Panc1 (cell line): ENCODE data around the gene PAQR4. TPM values are rescaled to one million over a fixed set of nuclear protein-coding genes. Genes with fewer than 3 reads are reported as not detected.

Experiments used
- ATAC-seq: fragments of 200-7000 bp; cut with Tn5 transposase; 2 replicates; pipeline ENCODE4 v1.9.1; 2020; ENCODE audit warnings: mild to moderate bottlenecking, moderate library complexity
- Bru-seq: library from RNA; stranded (reverse); fragments of 400-500 nt; gene quantifications from one replicate; lab custom pipeline; 2021; lab: Mats Ljungman, UMichigan
- BruChase-seq, 2 experiments: library from RNA; stranded (reverse); fragments of 400-500 nt; gene quantifications; one replicate each; lab custom pipeline; 2021; lab: Mats Ljungman, UMichigan
- BruUV-seq: library from RNA; stranded (reverse); fragments of 400-500 nt; replicated peaks from 2 replicates; lab custom pipeline; 2021; lab: Mats Ljungman, UMichigan
- CTCF ChIA-PET: fragments of 300-600 bp; sonication (Branson Sonifier 250); formaldehyde crosslinking; loops from one replicate; lab custom pipeline; 2022; ENCODE audit warnings: antibody characterized with exemption; lab: Charles Lee
- POLR2A ChIA-PET: fragments of 300-600 bp; sonication (Branson Sonifier 250); formaldehyde crosslinking; loops from one replicate; lab custom pipeline; 2022; ENCODE audit warnings: antibody characterized with exemption; lab: Charles Lee
- DNase-seq: peaks from one replicate; pipeline ENCODE4 v3.0.0-alpha.2; 2010; ENCODE audit warnings: low read depth, low spot score
- H3K27ac ChIP-seq: 2 replicates; pipeline ENCODE4 v1.5.1; 2011; ENCODE audit warnings: mild to moderate bottlenecking, low read length, inconsistent platforms
- H3K27me3 ChIP-seq: fragments of 200-500 bp; sonication (Bioruptor generic); 2 replicates; pipeline ENCODE4 v1.6.0; 2014; ENCODE audit warnings: low read length, inconsistent platforms; ENCODE audit not compliant: control insufficient read depth, insufficient read depth
- H3K36me3 ChIP-seq: fragments of 200-500 bp; sonication (Bioruptor generic); 2 replicates; pipeline ENCODE4 v1.5.1; 2014; ENCODE audit warnings: inconsistent platforms, mild to moderate bottlenecking, low read length, moderate library complexity; ENCODE audit not compliant: control insufficient read depth, insufficient read depth
- H3K4me1 ChIP-seq: 2 replicates; pipeline ENCODE4 v1.5.1; 2011; ENCODE audit warnings: inconsistent platforms, mild to moderate bottlenecking, low read length, moderate library complexity; ENCODE audit not compliant: control insufficient read depth, insufficient read depth
- H3K4me3 ChIP-seq, 2 experiments: 2 replicates each; pipeline ENCODE4 v1.5.1; 2011 to 2012; ENCODE audit warnings: low read depth in 2 of 2, low read length in 2 of 2, mild to moderate bottlenecking in 2 of 2, inconsistent platforms in 1 of 2, moderate library complexity in 1 of 2
- H3K9me3 ChIP-seq: fragments of 200-500 bp; sonication (Bioruptor generic); 2 replicates; pipeline ENCODE4 v1.5.1; 2014; ENCODE audit warnings: low read depth, mild to moderate bottlenecking, inconsistent platforms, low read length, moderate library complexity; ENCODE audit not compliant: control insufficient read depth, insufficient read depth
- CTCF ChIP-seq: fragments of 450-650 bp; IDR thresholded peaks from 2 replicates; pipeline ENCODE4 v1.5.1; 2017; ENCODE audit warnings: mild to moderate bottlenecking
- POLR2AphosphoS5 ChIP-seq: IDR thresholded peaks from 2 replicates; pipeline ENCODE4 v1.6.1; 2012; ENCODE audit warnings: mild to moderate bottlenecking, low read depth, low read length, moderate library complexity
- REST ChIP-seq, 2 experiments: IDR thresholded peaks; 2 replicates each; pipeline ENCODE4 v1.6.1; 2011 to 2012; ENCODE audit warnings: low read depth in 2 of 2, control low read depth in 1 of 2, low read length in 1 of 2, mild to moderate bottlenecking in 1 of 2, moderate library complexity in 1 of 2; ENCODE audit not compliant: insufficient read depth in 1 of 2
- SIN3A ChIP-seq: IDR thresholded peaks from 2 replicates; pipeline ENCODE4 v1.6.1; 2012; ENCODE audit warnings: low read depth, mild to moderate bottlenecking, low read length, moderate library complexity, borderline replicate concordance; ENCODE audit not compliant: insufficient read depth
- TCF7L2 ChIP-seq: IDR thresholded peaks from 2 replicates; pipeline ENCODE4 v1.6.1; 2011; ENCODE audit warnings: mild to moderate bottlenecking, low read depth, low read length, inconsistent platforms
- in situ Hi-C: cut with HindIII; loops from 2 replicates; pipeline ENCODE4 v1.10.0; 2016; ENCODE audit warnings: low sequenced_read_pairs, low pct_unique_long_range_greater_than_20kb
- intact Hi-C: fragments of 100-400 bp; cut with micrococcal nuclease; formaldehyde crosslinking; loops from one replicate; pipeline ENCODE4 v1.10.0; 2022; ENCODE audit not compliant: unreplicated experiment
- long read RNA-seq: library from polyadenylated mRNA; unstranded; transcript quantifications from one replicate; pipeline ENCODE4 v2.0.0, GENCODE V29; 2021; ENCODE audit not compliant: unreplicated experiment
- polyA plus RNA-seq: library from polyadenylated mRNA; unstranded; fragments of >200 nt; gene quantifications from one replicate; pipeline ENCODE4 v1.2.1, GENCODE V29; 2012; ENCODE audit warnings: missing spikeins; ENCODE audit not compliant: insufficient read length
- total RNA-seq: library from RNA; stranded (reverse); gene quantifications from one replicate; pipeline ENCODE4 v1.2.1, GENCODE V29; 2021; ENCODE audit not compliant: unreplicated experiment

The PAQR4 gene
- total RNA-seq (51.8 TPM), Bru-seq, nascent RNA (percentile 62 among the genes with signal in this experiment), BruChase-seq, experiment 1, labeled RNA remaining after a 2-hour chase (percentile 87 among the genes with signal in this experiment), BruChase-seq, experiment 2, labeled RNA remaining after a 6-hour chase (percentile 94 among the genes with signal in this experiment)
- 52.6 TPM for polyA plus RNA-seq
- long read RNA-seq, transcript PAQR4-202 (3 exons, 2,793 nt) = major isoform, 65 of 212 reads
- long read RNA-seq, transcript PAQR4-201 (3 exons, 2,644 nt) = minor isoform, 7 of 212 reads
- long read RNA-seq, transcript PAQR4-204 (2 exons, 869 nt) = minor isoform, 36 of 212 reads
- long read RNA-seq, partial matches to known transcripts = 1 of 212 reads
- long read RNA-seq, other reads (novel, unspliced or antisense) = 103 of 212 reads

GRCh38 chr16:2968738-2969544 is at the start of gene PAQR4:
TSS of gene PAQR4 (plus strand) at chr16:2969348. CDS start at chr16:2969675, 327 bp downstream.
- no TSS peak for BruUV-seq
- POLR2A ChIA-PET = no interaction called here
- no peaks in the 10 kb centered on the region for H3K36me3 ChIP-seq
- intact Hi-C loops = no loop called here
- H3K4me1 ChIP-seq = peaks cover 44% of the 10 kb centered on the region
- DNase-seq (no peak), ATAC-seq (peak; percentile 73)
- no peaks in the 10 kb centered on the region for H3K9me3 ChIP-seq
- peak within 1 kb of the TSS; percentile 85 for H3K27ac ChIP-seq
- H3K27me3 ChIP-seq = no peaks in the 10 kb centered on the region
- peak within 1 kb of the TSS; percentile 69 to 70 for H3K4me3 ChIP-seq
- TF ChIP-seq CTCF (no peak), SIN3A (peak; percentile 87), TCF7L2 (0 out of 2 replicates have a peak, but pooled peaks have one; percentile 38), POLR2AphosphoS5 (no peak; the same call in 1 of the 2 replicates), REST (IDR thresholded peaks at IDR 0.05; ENCODE audit: insufficient read depth in 1 of 2, low read depth in 2 of 2, low read length in 1 of 2) (peak; percentile 99 to 100)
- in situ Hi-C loops = no loop called here
- CTCF ChIA-PET = interaction anchor here (0.6 kb wide), 2 partner anchors 8 to 319 kb away, joined by 4 to 5 read pairs; no protein-coding TSS in a partner anchor

DNA sequence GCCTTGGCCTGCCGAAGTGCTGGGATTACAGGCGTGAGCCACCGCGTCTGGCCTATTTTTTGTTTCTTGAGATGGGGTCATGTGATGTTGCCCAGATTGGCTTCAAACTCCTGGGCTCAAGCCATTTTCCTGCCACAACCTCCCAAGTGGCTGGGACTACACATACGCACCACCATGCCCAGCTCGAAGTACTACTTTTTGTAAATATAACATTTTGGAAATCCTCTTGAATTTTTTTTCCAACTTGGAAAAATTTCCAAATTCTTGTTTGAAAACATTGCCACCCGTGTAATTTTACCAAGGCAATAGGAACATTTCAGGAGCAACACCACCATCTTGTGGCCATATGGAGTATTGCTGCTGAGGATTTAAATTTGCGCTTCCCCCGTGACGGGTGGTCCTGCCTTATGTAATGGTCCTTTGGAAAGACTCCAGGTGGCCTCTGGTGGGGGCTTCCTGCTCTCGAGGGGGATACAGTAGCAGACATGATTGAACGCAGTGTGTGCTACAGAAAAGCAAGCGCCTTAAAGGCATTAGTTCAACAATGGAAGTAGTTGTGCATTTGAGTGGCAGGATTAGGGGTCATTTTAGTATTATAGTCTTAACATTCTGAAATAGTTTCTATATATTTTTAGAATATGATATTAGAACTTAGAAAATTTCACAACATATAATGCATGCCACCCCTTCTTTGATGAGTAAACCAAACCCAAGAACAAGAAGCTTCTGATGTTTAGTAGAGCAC is 49.5 kb upstream of the PAQR4 start:
- BruUV-seq = no TSS peak
- DNase-seq (no peak), ATAC-seq (peak; percentile 63)
- ChIA-PET POLR2A (no interaction called here), CTCF (interaction anchor here (0.7 kb wide), 2 partner anchors 9 to 200 kb away, joined by 3 to 5 read pairs; no protein-coding TSS in a partner anchor)
- in situ Hi-C loops = no loop called here
- intact Hi-C loops = no loop called here
- no peaks in the 10 kb centered on the region for H3K27me3 ChIP-seq
- no peak overlapping the region for H3K4me3 ChIP-seq
- no peaks in the 10 kb centered on the region for H3K9me3 ChIP-seq
- H3K36me3 ChIP-seq = peaks cover 4% of the 10 kb centered on the region; the same call in 1 of the 2 replicates
- H3K27ac ChIP-seq = no peak overlapping the region
- H3K4me1 ChIP-seq = peaks cover 4% of the 10 kb centered on the region; the same call in 1 of the 2 replicates
- TF ChIP-seq TCF7L2 (no peak), CTCF (peak; percentile 91), SIN3A (no peak), POLR2AphosphoS5 (no peak), REST (IDR thresholded peaks at IDR 0.05; ENCODE audit: insufficient read depth in 1 of 2, low read depth in 2 of 2, low read length in 1 of 2) (no peak)
